ENCODE data around the gene TOLLIP. TPM values are rescaled to one million over a fixed set of nuclear protein-coding genes. Genes with fewer than 3 reads are reported as not detected.

TOLLIP gene
- total and polyA plus RNA-seq, 2 of the 4 experiments (the other 2 are of a cell fraction) = 19.7 to 42.9 TPM

- Histone ChIP-seq H3K14ac (replicated peaks; ENCODE audit: low read depth, low read length) (no peak overlapping the region), H3K4ac (ENCODE audit: low read depth, low read length) (no peak overlapping the region), H2BK120ac (ENCODE audit: low read depth, low read length) (no peak overlapping the region), H3K4me3 (ENCODE audit: insufficient read depth, low read depth, low read length) (no peak overlapping the region), H2AK5ac (ENCODE audit: low read depth, low read length) (no peak overlapping the region), H4K20me1 (ENCODE audit: insufficient read depth, low read length) (peaks cover 51% of the 10 kb centered on the region), H4K8ac (ENCODE audit: low read depth in 2 of 2, low read length in 2 of 2) (no peak overlapping the region), H3K23ac (ENCODE audit: low read depth, low read length) (no peak overlapping the region), H3K9ac (ENCODE audit: low read depth, low read length) (no peak overlapping the region), H3K4me1 (ENCODE audit: control insufficient read depth, insufficient read depth, low read length) (peaks cover 6% of the 10 kb centered on the region), H3K27me3 (ENCODE audit: control insufficient read depth, insufficient read depth, low read length) (no peaks in the 10 kb centered on the region), H3K27ac (ENCODE audit: insufficient read depth, low read length) (no peak overlapping the region), H2AFZ (replicated peaks; ENCODE audit: low read length, poor library complexity) (no peak overlapping the region), H2BK15ac (ENCODE audit: low read depth, low read length) (no peak overlapping the region), H3K56ac (ENCODE audit: extremely low read depth, insufficient read depth, low read length) (no peak overlapping the region), H4K91ac (ENCODE audit: insufficient read depth, low read depth, low read length) (no peak overlapping the region), H2AK9ac (replicated peaks; ENCODE audit: low read depth, low read length, poor library complexity) (no peak overlapping the region), H2BK20ac (ENCODE audit: low read depth, low read length) (no peak overlapping the region), H3K4me2 (ENCODE audit: low read depth, low read length) (no peak overlapping the region), H2BK5ac (ENCODE audit: low read depth, low read length, poor library complexity, severe bottlenecking) (no peak overlapping the region), H3K36me3 (ENCODE audit: control insufficient read depth, insufficient read depth, low read length) (peaks cover 35% of the 10 kb centered on the region), H3K9me1 (ENCODE audit: insufficient read depth, low read length) (no peaks in the 10 kb centered on the region), H3K79me1 (ENCODE audit: low read depth in 1 of 2, low read length in 2 of 2) (peaks cover 12 to 73% of the 10 kb centered on the region in 2 experiments; a peak in 3 of 4 replicates), H3K9me3 (ENCODE audit: control insufficient read depth, insufficient read depth, low read length) (no peaks in the 10 kb centered on the region), H3K18ac (ENCODE audit: low read depth, low read length) (no peak overlapping the region), H4K5ac (ENCODE audit: low read depth, low read length) (no peak overlapping the region)
- ChIA-PET POLR2A (ENCODE audit: unreplicated experiment) (no interaction called here), CTCF (no interaction called here)
- dilution Hi-C loops (cut with HindIII; ENCODE audit: low sequenced_read_pairs, unreplicated experiment) = no loop called here
- TF ChIP-seq CHD1 (IDR thresholded peaks at IDR 0.05; ENCODE audit: low read depth, low read length) = no peak
- no peak for TF ChIP-seq USF2 (IDR thresholded peaks at IDR 0.05; ENCODE audit: low read depth, low read length)
- TF ChIP-seq RAD21 (IDR thresholded peaks at IDR 0.05; ENCODE audit: low read length) = no peak
- no peak for TF ChIP-seq RFX5 (IDR thresholded peaks at IDR 0.05; ENCODE audit: low read depth, low read length)
- no peak for TF ChIP-seq CTCF (conservative IDR thresholded peaks at IDR 0.05; ENCODE audit: low read depth, low read length)
- no peak for TF ChIP-seq MXI1 (IDR thresholded peaks at IDR 0.05; ENCODE audit: borderline replicate concordance, low read depth, low read length)
- no peak for TF ChIP-seq MAZ (IDR thresholded peaks at IDR 0.05; ENCODE audit: borderline replicate concordance, low read depth, low read length)
- no peak for TF ChIP-seq CEBPB (IDR thresholded peaks at IDR 0.05; ENCODE audit: low read depth, low read length)
- no peak for TF ChIP-seq MAFK (IDR thresholded peaks at IDR 0.05; ENCODE audit: low read depth, low read length)
- TF ChIP-seq FOS (IDR thresholded peaks at IDR 0.05; ENCODE audit: low read depth, low read length) = no peak
- no peak for TF ChIP-seq RCOR1 (IDR thresholded peaks at IDR 0.05; ENCODE audit: insufficient replicate concordance, low read length)
- TF ChIP-seq NFE2L2 (IDR thresholded peaks at IDR 0.05; ENCODE audit: low read depth, low read length) = no peak
- intact Hi-C loops (cut with micrococcal nuclease) = no loop called here
- DNase-seq (no peak), ATAC-seq (ENCODE audit: low read depth) (no peak)
- in situ Hi-C loops (cut with MboI; ENCODE audit: low sequenced_read_pairs) = no loop called here
- BruUV-seq (replicated peaks) = no TSS peak
- 93% methylated on average over 14 of the region's 22 CpGs; no CpG with 5 or more reads in 1 of the 2 experiments for WGBS, 2 experiments (ENCODE audit: extremely low coverage in 2 of 2, insufficient read length in 1 of 2)
Observed at GRCh38 chr11:1295086-1295485, 14.3 kb downstream of the TOLLIP start.

Measured in IMR-90 (cell line).